NCI-H128 (cell line): ENCODE data around the gene LGALS9B.
"Not testable (repeated sequence)": the region's sequence is repeated elsewhere in the genome, so short reads cannot be mapped to it uniquely, and the experiment has no call there.

Source experiments
- DNase-seq: peaks from one replicate; lab custom pipeline; 2025; ENCODE audit not compliant: unreplicated experiment; lab: John Stamatoyannopoulos, UW

The LGALS9B gene

GRCh38 chr17:20469107-20469506 lies 1.8 kb upstream of the LGALS9B start:
- DNase-seq = not testable (repeated sequence)

- DNase-seq = not testable (repeated sequence)
Observed at GRCh38 chr17:20466999-20467398, 340 bp downstream of the LGALS9B start.

- DNase-seq = not testable (repeated sequence)
Observed at GRCh38 chr17:20466553-20466952, 786 bp downstream of the LGALS9B start.

- not testable (repeated sequence) for DNase-seq
Observed at GRCh38 chr17:20465535-20465934, 1.8 kb downstream of the LGALS9B start.

- DNase-seq = not testable (repeated sequence)
Observed at GRCh38 chr17:20464854-20465414, 2.4 kb downstream of the LGALS9B start.

GRCh38 chr17:20462158-20462557 lies 5.2 kb downstream of the LGALS9B start:
- DNase-seq = not testable (repeated sequence)

- DNase-seq = not testable (repeated sequence)
Observed at GRCh38 chr17:20457848-20458381, 9.4 kb downstream of the LGALS9B start.

- not testable (repeated sequence) for DNase-seq
Observed at GRCh38 chr17:20455106-20455505, 12.2 kb downstream of the LGALS9B start.

- DNase-seq = not testable (repeated sequence)
Observed at GRCh38 chr17:20453820-20454434, 13.4 kb downstream of the LGALS9B start.

- not testable (repeated sequence) for DNase-seq
Observed at GRCh38 chr17:20450852-20451251, 16.5 kb downstream of the LGALS9B start.

- DNase-seq = not testable (repeated sequence)
Observed at GRCh38 chr17:20447534-20448321, 19.6 kb downstream of the LGALS9B start.

- DNase-seq = not testable (repeated sequence)
Observed at GRCh38 chr17:20446895-20447294, 20.4 kb downstream of the LGALS9B start.

GRCh38 chr17:20444581-20445236 lies 22.6 kb downstream of the LGALS9B start:
- not testable (repeated sequence) for DNase-seq

GRCh38 chr17:20444173-20444572 lies 23.2 kb downstream of the LGALS9B start:
- not testable (repeated sequence) for DNase-seq

- not testable (repeated sequence) for DNase-seq
Observed at GRCh38 chr17:20443632-20444031, 23.7 kb downstream of the LGALS9B start.

- DNase-seq = not testable (repeated sequence)
Observed at GRCh38 chr17:20440665-20441064, 26.7 kb downstream of the LGALS9B start.

- not testable (repeated sequence) for DNase-seq
Observed at GRCh38 chr17:20435166-20435565, 32.2 kb downstream of the LGALS9B start.

- DNase-seq = not testable (repeated sequence)
Observed at GRCh38 chr17:20433382-20433781, 34.0 kb downstream of the LGALS9B start.

- not testable (repeated sequence) for DNase-seq
Observed at GRCh38 chr17:20427264-20427663, 40.1 kb downstream of the LGALS9B start.

- DNase-seq = not testable (repeated sequence)
Observed at GRCh38 chr17:20422826-20423225, 44.5 kb downstream of the LGALS9B start.

GRCh38 chr17:20418838-20419237 lies 48.5 kb downstream of the LGALS9B start:
- not testable (repeated sequence) for DNase-seq
